NOMO-1 treated with dmso at 0.1 percent for 144 hours (cell line): Measurements from ENCODE around the gene MFSD8.
"Not testable (repeated sequence)": the region's sequence is repeated elsewhere in the genome, so short reads cannot be mapped to it uniquely, and the experiment has no call there.

Source experiments
- DNase-seq: peaks from one replicate; lab custom pipeline; 2025; ENCODE audit not compliant: unreplicated experiment; lab: John Stamatoyannopoulos, UW

The MFSD8 gene

GRCh38 chr4:127965062-127965802 is at the start of gene MFSD8, which contains the start of gene ABHD18:
Gene MFSD8, minus strand, starts transcription at chr4:127965173. Its CDS starts 40 bp downstream, at chr4:127965133.
Gene ABHD18, plus strand, starts transcription at chr4:127965406. Its CDS starts 17,550 bp downstream, at chr4:127982956.
- DNase-seq, result peak; percentile 99

DNA sequence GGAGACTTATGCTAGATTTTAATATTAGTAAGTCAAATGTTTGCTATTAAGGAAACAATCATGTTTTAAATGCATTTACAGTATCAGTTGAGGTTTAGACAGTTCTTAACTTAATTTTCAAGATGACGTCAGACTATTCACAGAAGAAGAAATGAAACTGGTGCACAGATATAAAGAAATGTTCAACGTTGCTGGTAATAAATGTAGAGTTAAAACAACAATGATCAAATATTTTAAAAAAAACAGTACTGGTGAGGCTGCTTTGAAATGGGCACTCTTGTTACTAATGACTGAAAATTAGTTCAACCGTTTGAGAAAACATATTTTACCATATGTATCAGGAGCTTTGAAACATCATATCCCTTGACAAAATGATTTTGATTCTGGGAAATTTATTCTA is 44.5 kb upstream of the MFSD8 start:
- no peak for DNase-seq

GRCh38 chr4:128006592-128006991 is 41.6 kb upstream of the MFSD8 start:
- DNase-seq, result no peak

- peak; percentile 46 for DNase-seq
Measured at GRCh38 chr4:127997534-127998388, 32.8 kb upstream of the MFSD8 start.

DNA sequence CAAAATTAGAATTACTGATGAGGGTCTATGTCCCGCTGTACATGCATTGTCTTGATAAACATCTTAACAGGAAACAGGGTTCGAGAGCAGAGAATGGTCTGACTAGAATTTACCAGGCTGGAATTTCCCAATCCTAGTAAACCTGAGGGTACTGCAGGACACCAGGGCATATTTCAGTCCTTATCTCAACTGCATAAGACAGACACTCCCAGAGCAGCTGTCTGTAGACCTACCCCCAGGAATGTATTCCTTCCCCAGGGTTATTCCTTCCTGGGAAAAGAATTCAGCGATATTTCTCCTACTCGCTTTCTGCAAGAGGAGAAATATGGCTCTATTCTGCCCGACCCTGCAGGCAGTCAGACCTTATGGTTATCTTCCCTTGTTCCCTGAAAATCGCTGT is 31.5 kb upstream of the MFSD8 start:
- DNase-seq, result not testable (repeated sequence)

DNA sequence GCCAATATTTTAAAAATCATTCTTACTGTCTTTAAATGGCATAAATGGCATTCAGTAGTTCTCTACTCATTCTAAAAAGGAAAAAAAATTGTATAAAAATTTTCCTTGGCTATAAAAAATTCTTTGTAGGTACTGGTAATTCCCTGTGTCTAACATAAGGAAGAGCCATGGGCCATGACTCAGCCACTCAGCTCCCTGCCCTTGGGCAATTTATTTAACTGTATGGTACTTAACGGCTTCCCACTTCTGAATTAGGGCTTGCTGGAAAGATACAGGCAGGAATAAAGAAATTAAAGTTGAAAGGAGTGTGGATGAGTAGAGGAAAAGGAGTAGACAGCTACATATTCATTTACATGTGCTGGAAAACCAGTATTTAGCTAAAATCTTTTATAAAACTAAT is 30.8 kb upstream of the MFSD8 start:
- no peak for DNase-seq

GRCh38 chr4:127993151-127993550 is 28.2 kb upstream of the MFSD8 start:
- no peak for DNase-seq

GRCh38 chr4:127988638-127989037 is 23.7 kb upstream of the MFSD8 start:
- DNase-seq, result no peak

DNA sequence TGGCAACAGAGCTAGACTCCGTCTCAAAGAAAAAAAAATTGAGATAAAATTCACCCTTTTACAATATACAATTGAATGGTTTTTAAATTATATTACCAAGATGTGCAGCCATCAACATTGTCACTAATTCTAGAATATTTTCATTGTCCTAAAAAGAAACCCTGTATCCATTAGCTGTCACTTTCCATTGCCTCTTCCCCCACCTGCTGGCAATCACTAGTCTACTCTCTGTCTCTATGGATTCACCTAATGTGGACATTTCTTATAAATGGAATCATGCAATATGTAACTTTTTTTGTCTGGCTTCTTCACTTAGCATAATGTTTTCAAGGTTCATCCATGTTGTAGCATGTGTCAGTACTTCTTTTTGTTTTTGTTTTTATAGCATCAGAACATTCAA is 21.0 kb upstream of the MFSD8 start:
- no peak for DNase-seq

- DNase-seq, result no peak
Measured at GRCh38 chr4:127982445-127982844, 17.5 kb upstream of the MFSD8 start.

- no peak for DNase-seq
Measured at GRCh38 chr4:127978930-127979329, 14.0 kb upstream of the MFSD8 start.

DNA sequence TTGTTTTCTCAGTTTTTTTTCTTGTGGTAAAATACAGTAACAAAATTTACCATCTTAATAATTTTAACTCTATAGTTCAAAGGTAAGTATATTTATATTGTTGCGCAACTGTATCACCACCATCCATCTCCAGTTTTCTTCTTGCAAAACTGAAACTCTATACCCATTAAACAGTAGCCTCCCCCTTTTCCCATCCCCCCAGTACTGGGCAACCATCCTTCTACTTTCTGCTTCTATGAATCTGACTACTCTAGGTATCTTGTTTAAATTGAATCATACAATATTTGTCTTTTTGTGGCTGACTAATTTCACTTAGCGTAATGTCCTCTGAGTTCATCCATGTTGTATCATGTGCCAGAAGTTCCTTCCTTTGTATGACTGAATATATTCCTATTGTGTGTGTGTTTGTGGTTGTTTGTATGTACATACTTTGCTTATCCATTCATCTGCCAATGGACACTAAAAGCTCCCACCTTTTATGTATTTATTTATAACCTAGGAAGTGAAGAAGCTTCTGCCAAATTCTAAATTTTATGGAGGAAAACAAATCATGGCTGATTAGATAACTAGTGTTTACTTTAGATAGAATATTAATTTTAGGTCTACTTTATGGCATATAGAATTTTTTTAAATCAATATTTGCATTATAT is 10.3 kb upstream of the MFSD8 start:
- DNase-seq, result no peak

DNA sequence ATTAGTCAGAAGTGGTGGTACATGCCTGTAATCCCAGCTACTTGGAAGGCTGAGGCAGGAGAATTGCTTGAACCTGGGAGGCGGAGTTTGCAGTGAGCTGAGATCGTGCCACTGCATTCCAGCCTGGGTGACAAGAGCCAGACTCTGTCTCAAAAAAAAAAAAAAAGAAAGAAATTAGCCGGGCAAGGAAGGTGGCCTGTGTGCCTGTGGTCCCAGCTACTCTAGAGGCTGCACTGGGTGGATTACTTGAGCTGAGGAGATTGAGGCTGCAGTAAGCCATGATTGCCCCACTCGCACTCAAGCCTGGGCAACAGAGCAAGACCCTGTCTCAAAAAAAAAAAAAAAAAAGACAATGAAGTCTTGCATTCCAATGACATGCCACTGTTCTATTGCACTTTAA is 6.0 kb upstream of the MFSD8 start:
- not testable (repeated sequence) for DNase-seq

DNA sequence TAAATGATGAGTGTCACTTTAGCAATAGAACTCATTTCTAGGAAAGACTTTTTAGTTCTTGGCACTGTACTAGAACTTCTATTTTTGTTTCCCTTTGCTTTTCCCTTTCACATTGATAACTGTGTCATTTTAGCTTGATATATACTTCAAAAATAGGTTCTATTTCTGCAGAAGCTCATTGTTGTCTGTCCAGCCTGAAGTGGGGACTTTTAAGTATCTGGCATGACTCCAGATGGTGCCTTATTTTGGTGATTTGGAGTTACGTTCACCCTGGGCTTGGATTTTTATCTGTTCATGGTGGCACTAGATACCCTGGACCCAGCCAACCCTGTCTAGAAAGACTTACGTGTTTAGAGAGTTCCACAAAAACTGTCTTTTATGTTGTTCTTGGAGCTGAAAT is 3.6 kb upstream of the MFSD8 start:
- DNase-seq, result no peak

DNA sequence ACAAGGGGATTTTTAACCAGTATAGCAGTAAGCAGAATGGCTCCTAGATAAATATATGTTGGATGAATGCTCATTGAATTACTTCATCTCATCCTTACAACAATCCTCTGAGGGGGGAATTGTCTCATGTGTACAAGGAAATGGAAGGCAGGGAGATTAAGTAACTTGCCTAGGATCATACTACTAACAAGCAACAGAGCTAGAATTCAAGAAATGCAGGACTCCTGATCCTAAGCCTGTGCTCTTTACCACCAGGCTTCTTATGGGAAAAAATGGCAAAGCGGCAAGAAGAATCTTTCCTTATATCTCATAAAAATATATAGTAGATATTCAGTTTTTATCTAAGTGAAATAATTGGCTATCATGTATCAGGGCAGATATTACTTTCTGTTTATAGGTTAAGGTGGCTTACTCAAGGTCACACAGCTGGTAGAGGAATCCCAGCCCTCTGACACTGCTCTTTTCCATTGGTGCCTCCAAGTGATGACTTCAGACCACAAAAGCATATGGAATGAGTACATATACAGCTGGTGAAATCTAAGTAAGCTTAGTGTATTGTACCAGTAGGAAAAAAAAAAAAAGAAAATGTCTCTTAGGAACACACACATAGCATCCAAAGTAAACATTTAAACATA is 2.3 kb upstream of the MFSD8 start:
- no peak for DNase-seq

DNA sequence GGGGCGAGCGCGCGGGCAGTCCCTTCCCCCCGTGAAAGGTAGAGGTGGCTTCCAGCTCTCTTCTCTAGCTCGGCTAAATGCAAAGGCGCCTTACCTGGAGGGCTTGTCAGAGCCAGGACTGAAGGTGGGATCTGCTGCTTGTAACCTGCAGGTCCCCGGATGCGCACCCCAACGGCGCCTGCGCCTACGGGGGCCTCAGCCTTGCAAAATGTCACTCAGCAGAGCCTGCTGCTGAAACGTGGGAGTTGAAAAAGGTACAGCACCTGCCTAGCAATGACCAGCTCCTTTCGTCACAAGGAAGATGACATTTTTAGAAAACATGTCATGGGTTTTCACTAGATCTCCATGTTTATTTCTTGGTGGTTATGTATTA is 816 bp upstream of the MFSD8 start:
- no peak for DNase-seq

- peak; percentile 55 for DNase-seq
Measured at GRCh38 chr4:127964426-127965061, 429 bp downstream of the MFSD8 start.

DNA sequence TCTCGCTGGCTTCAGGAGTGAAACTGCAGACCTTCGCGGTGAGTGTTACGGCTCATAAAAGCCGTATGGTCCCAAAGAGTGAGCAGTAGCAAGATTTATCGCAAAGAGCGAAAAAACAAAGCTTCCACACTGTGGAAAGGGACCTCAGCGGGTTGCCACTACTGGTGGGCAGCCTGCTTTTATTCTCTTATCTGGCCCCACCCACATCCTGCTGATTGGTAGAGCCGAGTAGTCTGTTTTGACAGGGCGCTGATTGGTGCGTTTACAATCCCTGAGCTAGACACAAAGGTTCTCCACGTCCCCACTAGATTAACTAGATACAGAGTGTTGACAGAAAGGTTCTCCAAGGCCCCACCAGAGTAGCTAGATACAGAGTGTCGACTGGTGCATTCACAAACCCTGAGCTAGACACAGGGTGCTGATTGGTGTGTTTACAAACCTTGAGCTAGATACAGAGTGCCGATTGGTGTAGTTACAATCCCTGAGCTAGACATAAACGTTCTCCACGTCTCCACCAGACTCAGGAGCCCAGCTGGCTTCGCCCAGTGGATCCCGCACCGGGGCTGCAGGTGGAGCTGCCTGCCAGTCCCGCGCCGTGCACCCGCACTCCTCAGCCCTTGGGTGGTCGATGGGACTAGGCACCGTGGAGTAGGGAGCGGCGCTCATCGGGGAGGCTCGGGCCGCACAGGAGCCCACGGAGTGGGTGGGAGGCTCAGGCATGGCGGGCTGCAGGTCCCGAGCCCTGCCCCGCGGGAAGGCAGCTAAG is 1.2 kb downstream of the MFSD8 start:
- not testable (repeated sequence) for DNase-seq

- no peak for DNase-seq
Measured at GRCh38 chr4:127959794-127960193, 5.2 kb downstream of the MFSD8 start.

DNA sequence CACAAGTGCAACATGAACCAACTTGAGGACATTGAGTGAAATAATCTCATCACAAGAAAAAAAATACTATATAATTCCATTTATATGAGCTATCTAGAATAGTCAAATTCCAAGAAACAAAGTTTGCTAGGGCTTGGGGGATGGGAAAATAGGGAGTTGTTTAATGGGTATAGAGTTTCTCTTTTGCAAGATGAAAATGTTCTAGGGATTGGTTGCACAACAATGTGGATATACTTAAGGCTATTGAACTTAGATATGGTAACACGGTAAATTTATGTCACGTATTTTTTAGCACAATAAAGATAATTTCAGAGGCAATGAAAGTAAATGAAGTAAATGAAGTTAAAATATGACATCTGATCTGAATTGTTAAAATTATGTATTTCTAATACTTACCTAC is 7.9 kb downstream of the MFSD8 start:
- no peak for DNase-seq
